Heart right ventricle (tissue), 16 donors: ENCODE results near the gene GFOD1. TPM values are rescaled to one million over a fixed set of nuclear protein-coding genes. Genes with fewer than 3 reads are reported as not detected.

Source experiments
- ATAC-seq, 8 donors: fragments of 200-7000 bp; cut with Tn5 transposase; one replicate each; pipeline ENCODE4 v1.9.1; 2020; ENCODE audit warnings: mild to moderate bottlenecking in 8 of 8, moderate library complexity in 8 of 8, moderate number of reproducible peaks in 1 of 8
- DNase-seq, 2 donors: peaks; one replicate each; pipeline ENCODE4 v3.0.0-alpha.2; 2020
- H3K27ac ChIP-seq, 10 donors: fragments of 200-600 bp; sonication (generic) in 2 of 10; one replicate each; pipeline versions ENCODE4 v1.5.0 to v1.8.0; 2020 to 2022; ENCODE audit warnings: mild to moderate bottlenecking in 3 of 10
- H3K27me3 ChIP-seq, 7 donors: fragments of 200-600 bp; one replicate each; pipeline ENCODE4 v1.8.0; 2021 to 2022; ENCODE audit warnings: mild to moderate bottlenecking in 2 of 7
- H3K36me3 ChIP-seq, 9 donors: fragments of 200-600 bp; sonication (generic) in 1 of 9; one replicate each; pipeline versions ENCODE4 v1.5.0 to v1.8.0; 2020 to 2022; ENCODE audit warnings: mild to moderate bottlenecking in 2 of 9
- H3K4me1 ChIP-seq, 9 donors: fragments of 200-600 bp; sonication (generic) in 1 of 9; one replicate each; pipeline versions ENCODE4 v1.5.0 to v1.8.0; 2020 to 2022; ENCODE audit warnings: mild to moderate bottlenecking in 4 of 9
- H3K4me3 ChIP-seq, 10 donors: fragments of 200-600 bp; sonication (generic) in 2 of 10; one replicate each; pipeline versions ENCODE4 v1.5.0 to v1.8.0; 2020 to 2022; ENCODE audit warnings: mild to moderate bottlenecking in 7 of 10, moderate library complexity in 2 of 10
- H3K9me3 ChIP-seq, 11 donors: fragments of 200-600 bp in 10 of 11; sonication (generic) in 2 of 11; one replicate each; pipeline versions ENCODE4 v1.5.0 to v1.8.0; 2013 to 2022; ENCODE audit warnings: mild to moderate bottlenecking in 2 of 11, control low read depth in 1 of 11, moderate library complexity in 1 of 11
- CTCF ChIP-seq, 9 donors: fragments of 200-600 bp; sonication (generic) in 2 of 9; IDR thresholded peaks; one replicate each; pipeline versions ENCODE4 v1.5.0 to v1.8.0; 2021 to 2022; ENCODE audit warnings: antibody characterized with exemption in 9 of 9, mild to moderate bottlenecking in 5 of 9, moderate library complexity in 1 of 9
- WGBS, 2 donors: extraction: QIAGEN DNeasy Blood & Tissue Kit; methylation state at CpG; one replicate each; pipeline ENCODE4 v1.1.7; 2013; ENCODE audit warnings: inconsistent platforms in 1 of 2; 5-methylcytosine and 5-hydroxymethylcytosine counted together
- intact Hi-C, 10 donors: fragments of 100-400 bp; cut with DNase I; formaldehyde crosslinking; loops; one replicate each; pipeline versions ENCODE4 v1.11.1 to v1.14.2; 2022
- polyA plus RNA-seq, 2 donors: library from polyadenylated mRNA; stranded (reverse); fragments of 200-250 nt; gene quantifications; one replicate each; pipeline ENCODE4 v1.2.3, GENCODE V29; 2013
- total RNA-seq, 10 donors: library from RNA; stranded (reverse); fragmentation: NEBNext Ultra II Directional in 3 of 10; extraction: Animal tissue kit (Norgen Biotek cat#: 25700) in 3 of 10; gene quantifications; one replicate each; pipeline versions ENCODE4 v1.2.1 to v1.2.4, GENCODE V29; 2021 to 2023
- donor health status: Arrhythmogenic right ventricular cardiomyopathy.
- donor health status: ischemic (EF 13 %, LVEDD 7.1; RV severe dilation, severe dysfunction).
- donor health status: healthy with polysubstance abuse.
- donor health status: DM: no; HTN: yes; CAD: no.
- donor health status: DM: no; HTN: no; CAD: no.
- donor health status: ischemic (EF 25% LVEDD 6.9; RV normal size, moderate dysfunction).
- donor health status: ischemic (EF 25% LVEDD 5.7; RV mildly dilated, moderate dysfunction).
- donor health status: healthy.
- donor health status: DM: yes; HTN: yes; CAD: no.
- donor health status: Ischemic cardiomyopathy.
- donor health status: ischemic (EF 35%, LVEDD 5.7; RV mildly dilated, moderate dysfunction).
- donor health status: nonischemic (EF 11% LVEDD 7.7; RV severe dilation, severe dysfunction).
- donor health status: DM: yes; HTN: yes; CAD: no.
- donor health status: PGD.
- donor health status: ischemic (EF 29% LVEDD 5.4; RV normal size, mild dysfunction).
- donor health status: nonischemic (EF 23%, LVEDD 6.1; RV moderate dilation, normal function).

Gene GFOD1
- total and polyA plus RNA-seq, 12 donors: 13.8 to 96.5 (median 37.0) TPM

- intact Hi-C loops: no loop called here
- no peak for TF ChIP-seq CTCF (IDR thresholded peaks at IDR 0.05)
- Histone ChIP-seq H3K4me3 (no peak overlapping the region), H3K36me3 (no peaks in the 10 kb centered on the region), H3K27ac (no peak overlapping the region), H3K4me1 (peaks cover 4 to 13% (median 9%) of the 10 kb centered on the region in 9 donors), H3K27me3 (no peaks in the 10 kb centered on the region), H3K9me3 (peaks cover 0 to 7% (median 0%) of the 10 kb centered on the region in 11 donors)
- ATAC-seq (no peak), DNase-seq (no peak)
- 67 to 76% methylated on average over 3 of the region's 3 CpGs for WGBS, 2 donors
These were observed 28.5 kb upstream of the GFOD1 start for GRCh38 chr6:13515912-13516311.

- H3K36me3 ChIP-seq: no peaks in the 10 kb centered on the region
- 87 to 88% methylated on average over 16 of the region's 16 CpGs for WGBS, 2 donors
- no peak overlapping the region for H3K27ac ChIP-seq
- no peak for TF ChIP-seq CTCF (IDR thresholded peaks at IDR 0.05)
- H3K9me3 ChIP-seq: no peaks in the 10 kb centered on the region
- ATAC-seq (no peak), DNase-seq (no peak)
- H3K4me3 ChIP-seq: no peak overlapping the region
- peaks cover 6 to 27% (median 16%) of the 10 kb centered on the region in 9 donors for H3K4me1 ChIP-seq
- H3K27me3 ChIP-seq: no peaks in the 10 kb centered on the region
- intact Hi-C loops: no loop called here
These were observed 26.5 kb upstream of the GFOD1 start for GRCh38 chr6:13513626-13514502.

GRCh38 chr6:13512900-13513299 lies 25.5 kb upstream of the GFOD1 start:
- H3K4me3 ChIP-seq: no peak overlapping the region

More at GRCh38 chr6:13512900-13513299, 25.5 kb upstream of the GFOD1 start:
- DNase-seq: no peak
- no peak for TF ChIP-seq CTCF (IDR thresholded peaks at IDR 0.05)
- no peak for ATAC-seq
- WGBS, 2 donors: 87 to 97% methylated on average over 9 of the region's 9 CpGs
- Histone ChIP-seq H3K27ac (no peak overlapping the region), H3K4me1 (peaks cover 6 to 37% (median 20%) of the 10 kb centered on the region in 9 donors), H3K27me3 (no peaks in the 10 kb centered on the region), H3K9me3 (no peaks in the 10 kb centered on the region), H3K36me3 (no peaks in the 10 kb centered on the region)
- intact Hi-C loops: no loop called here
